SK-N-SH (cell line): ENCODE data around the gene ZFAND2A.
"Not testable (repeated sequence)": the region's sequence is repeated elsewhere in the genome, so short reads cannot be mapped to it uniquely, and the experiment has no call there.

Source experiments
- POLR2AphosphoS5 ChIP-seq: IDR thresholded peaks from 2 replicates; pipeline ENCODE4 v1.6.1; 2012; ENCODE audit warnings: low read depth, low read length
- RAD21 ChIP-seq: IDR thresholded peaks from 2 replicates; pipeline ENCODE4 v1.6.1; 2012; ENCODE audit warnings: mild to moderate bottlenecking, low read length
- TCF12 ChIP-seq: IDR thresholded peaks from 2 replicates; pipeline ENCODE4 v1.4.0; 2012
- TEAD4 ChIP-seq: IDR thresholded peaks from 2 replicates; pipeline ENCODE4 v1.4.0; 2012; ENCODE audit warnings: mild to moderate bottlenecking, borderline replicate concordance; ENCODE audit not compliant: insufficient read depth
- TF ChIP-seq, protein P1 (sequence below): fragments of 200-600 bp; sonication (generic); IDR thresholded peaks from 2 replicates; pipeline ENCODE4 v1.6.1; 2017; ENCODE audit warnings: antibody characterized with exemption, mild to moderate bottlenecking, moderate library complexity

DNA sequence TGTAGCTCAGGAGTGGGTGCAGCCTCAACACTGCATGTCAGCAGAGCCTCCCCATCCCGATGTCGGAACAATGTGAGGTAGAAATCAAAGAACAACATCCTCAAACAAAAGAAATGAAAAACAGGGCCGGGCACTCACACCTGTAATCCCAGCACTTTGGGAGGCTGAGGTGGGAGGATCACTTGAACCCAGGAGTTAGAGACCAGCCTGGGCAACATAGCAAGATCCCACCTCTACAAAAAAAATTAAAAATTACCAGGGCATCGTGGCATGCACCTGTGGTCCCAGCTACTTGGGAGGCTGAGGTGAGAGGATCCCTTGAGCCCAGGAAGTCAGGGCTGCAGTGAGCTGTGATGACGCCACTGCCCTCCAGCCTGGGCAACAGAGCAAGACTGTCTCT lies 17.0 kb downstream of the ZFAND2A start:
- not testable (repeated sequence) for TF ChIP-seq TEAD4, RAD21, POLR2AphosphoS5, TCF12
- TF ChIP-seq, protein P1, sequence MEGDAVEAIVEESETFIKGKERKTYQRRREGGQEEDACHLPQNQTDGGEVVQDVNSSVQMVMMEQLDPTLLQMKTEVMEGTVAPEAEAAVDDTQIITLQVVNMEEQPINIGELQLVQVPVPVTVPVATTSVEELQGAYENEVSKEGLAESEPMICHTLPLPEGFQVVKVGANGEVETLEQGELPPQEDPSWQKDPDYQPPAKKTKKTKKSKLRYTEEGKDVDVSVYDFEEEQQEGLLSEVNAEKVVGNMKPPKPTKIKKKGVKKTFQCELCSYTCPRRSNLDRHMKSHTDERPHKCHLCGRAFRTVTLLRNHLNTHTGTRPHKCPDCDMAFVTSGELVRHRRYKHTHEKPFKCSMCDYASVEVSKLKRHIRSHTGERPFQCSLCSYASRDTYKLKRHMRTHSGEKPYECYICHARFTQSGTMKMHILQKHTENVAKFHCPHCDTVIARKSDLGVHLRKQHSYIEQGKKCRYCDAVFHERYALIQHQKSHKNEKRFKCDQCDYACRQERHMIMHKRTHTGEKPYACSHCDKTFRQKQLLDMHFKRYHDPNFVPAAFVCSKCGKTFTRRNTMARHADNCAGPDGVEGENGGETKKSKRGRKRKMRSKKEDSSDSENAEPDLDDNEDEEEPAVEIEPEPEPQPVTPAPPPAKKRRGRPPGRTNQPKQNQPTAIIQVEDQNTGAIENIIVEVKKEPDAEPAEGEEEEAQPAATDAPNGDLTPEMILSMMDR: not testable (repeated sequence)
